Measurements from ENCODE around the gene CD44.

DNA sequence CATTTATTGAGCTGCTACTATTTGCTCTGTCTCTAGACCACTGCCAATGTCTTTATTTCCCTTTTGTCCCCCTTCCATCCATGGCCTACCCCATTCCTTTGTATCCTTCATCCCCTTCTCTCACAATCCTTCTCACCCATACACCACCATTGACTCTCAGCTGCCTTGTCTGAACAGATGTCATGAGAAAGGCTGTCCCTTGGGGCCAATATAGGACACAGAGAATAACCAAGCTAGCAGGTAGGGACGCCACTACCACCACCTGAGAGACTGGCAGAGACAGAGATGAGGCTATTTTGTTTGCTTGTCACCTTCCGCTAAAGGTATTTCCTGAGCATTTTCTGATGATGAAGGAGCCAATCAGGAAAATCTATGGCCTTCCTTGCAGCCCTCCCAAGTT lies 138.9 kb downstream of the CD44 start:
- TF ChIP-seq CTCF (IDR thresholded peaks at IDR 0.05) (no peak), POLR2AphosphoS5 (IDR thresholded peaks at IDR 0.05) (no peak)
